ENCODE measurements around the gene CLTA. TPM values are rescaled to one million over a fixed set of nuclear protein-coding genes. Genes with fewer than 3 reads are reported as not detected.
"Not testable (repeated sequence)": the region's sequence is repeated elsewhere in the genome, so short reads cannot be mapped to it uniquely, and the experiment has no call there.

The CLTA gene
- total and polyA plus RNA-seq, 9 donors, result 170 to 243 (median 216) TPM

- 78 to 81% (median 80%) methylated on average over 7 of the region's 7 CpGs for WGBS, 3 donors
- no peak overlapping the region for H3K4me3 ChIP-seq
- H3K27me3 ChIP-seq, result no peaks in the 10 kb centered on the region
- peak in 1 of 5 donors; percentile 7 for DNase-seq
- H3K9me3 ChIP-seq, result no peaks in the 10 kb centered on the region
- H3K4me1 ChIP-seq (ENCODE audit: insufficient read depth), result no peaks in the 10 kb centered on the region
- TF ChIP-seq CTCF (IDR thresholded peaks at IDR 0.05) (no peak), EP300 (IDR thresholded peaks at IDR 0.05) (no peak), POLR2A (IDR thresholded peaks at IDR 0.05) (no peak)
- no peaks in the 10 kb centered on the region for H3K36me3 ChIP-seq
- intact Hi-C loops (cut with DNase I), result loop anchor here in 2 of 4 donors (10.0 kb wide), 3 partner anchors 49 to 219 kb away; partner anchors contain the start of gene OR2S2 (in 1 of the 2)
- H3K27ac ChIP-seq, result no peak overlapping the region
Observed at GRCh38 chr9:36174271-36174670, 16.4 kb upstream of the CLTA start.

- WGBS, 3 donors, result 72 to 77% (median 75%) methylated on average over 3 of the region's 3 CpGs
- no peak overlapping the region for H3K4me3 ChIP-seq
- H3K4me1 ChIP-seq (ENCODE audit: insufficient read depth), result no peaks in the 10 kb centered on the region
- TF ChIP-seq EP300 (IDR thresholded peaks at IDR 0.05), result no peak
- TF ChIP-seq CTCF (IDR thresholded peaks at IDR 0.05), result no peak
- TF ChIP-seq POLR2A (IDR thresholded peaks at IDR 0.05), result no peak
- no peaks in the 10 kb centered on the region for H3K36me3 ChIP-seq
- intact Hi-C loops (cut with DNase I), result loop anchor here in 2 of 4 donors (10.0 kb wide), 3 partner anchors 50 to 220 kb away; partner anchors contain the start of gene OR2S2 (in 1 of the 2)
- no peak overlapping the region for H3K27ac ChIP-seq
- H3K9me3 ChIP-seq, result no peaks in the 10 kb centered on the region
- H3K27me3 ChIP-seq, result no peaks in the 10 kb centered on the region
- DNase-seq, result peak in 1 of 5 donors; percentile 3
Observed at GRCh38 chr9:36174731-36175130, 16.0 kb upstream of the CLTA start.

GRCh38 chr9:36175209-36175608, 15.5 kb upstream of the CLTA start:
- not testable (repeated sequence) for H3K9me3 ChIP-seq; H3K27me3 ChIP-seq; H3K27ac ChIP-seq; DNase-seq; H3K4me1 ChIP-seq (ENCODE audit: insufficient read depth); H3K4me3 ChIP-seq; H3K36me3 ChIP-seq
- 88 to 92% (median 92%) methylated on average over 3 of the region's 3 CpGs for WGBS, 3 donors
- intact Hi-C loops (cut with DNase I), result loop anchor here in 2 of 4 donors (10.0 kb wide), 3 partner anchors 50 to 220 kb away; partner anchors contain the start of gene OR2S2 (in 1 of the 2)

GRCh38 chr9:36176496-36176895, 14.2 kb upstream of the CLTA start:
- 94 to 96% (median 94%) methylated on average over 10 of the region's 10 CpGs for WGBS, 3 donors
- H3K27ac ChIP-seq; H3K36me3 ChIP-seq; H3K4me1 ChIP-seq (ENCODE audit: insufficient read depth); DNase-seq; H3K27me3 ChIP-seq; H3K4me3 ChIP-seq; H3K9me3 ChIP-seq: not testable (repeated sequence)
- intact Hi-C loops (cut with DNase I), result loop anchor here in 2 of 4 donors (10.0 kb wide), 3 partner anchors 52 to 222 kb away; partner anchors contain the start of gene OR2S2 (in 1 of the 2)

- H3K27me3 ChIP-seq, result no peaks in the 10 kb centered on the region
- TF ChIP-seq POLR2A (IDR thresholded peaks at IDR 0.05) (no peak), EP300 (IDR thresholded peaks at IDR 0.05) (no peak), CTCF (IDR thresholded peaks at IDR 0.05) (no peak)
- H3K36me3 ChIP-seq, result no peaks in the 10 kb centered on the region
- 49 to 67% (median 57%) methylated on average over 4 of the region's 4 CpGs for WGBS, 3 donors
- H3K27ac ChIP-seq, result no peak overlapping the region
- intact Hi-C loops (cut with DNase I), result loop anchor here in 2 of 4 donors (10.0 kb wide), 3 partner anchors 53 to 223 kb away; partner anchors contain the start of gene OR2S2 (in 1 of the 2)
- no peaks in the 10 kb centered on the region for H3K4me1 ChIP-seq (ENCODE audit: insufficient read depth)
- no peaks in the 10 kb centered on the region for H3K9me3 ChIP-seq
- no peak overlapping the region for H3K4me3 ChIP-seq
- DNase-seq, result no peak
Observed at GRCh38 chr9:36177571-36177970, 13.2 kb upstream of the CLTA start.

- 82 to 83% (median 83%) methylated on average over 6 of the region's 6 CpGs for WGBS, 3 donors
- H3K27me3 ChIP-seq; H3K27ac ChIP-seq; H3K4me1 ChIP-seq (ENCODE audit: insufficient read depth); H3K4me3 ChIP-seq; intact Hi-C loops (cut with DNase I); H3K9me3 ChIP-seq; H3K36me3 ChIP-seq; DNase-seq: not testable (repeated sequence)
Observed at GRCh38 chr9:36180243-36180642, 10.5 kb upstream of the CLTA start.

Measured in ovary (tissue), 9 donors.